SK-N-SH treated with all-trans-retinoic acid at 6 μM for 48 hours (cell line): ENCODE data around the gene RPRD1A.

ENCODE experiments used
- CREB5 ChIP-seq: fragments of 250-450 bp; sonication (Bioruptor Pico); IDR thresholded peaks from 2 replicates; pipeline ENCODE4 v1.5.1; 2020; ENCODE audit warnings: low read depth, mild to moderate bottlenecking, moderate library complexity
- CSDC2 ChIP-seq: fragments of 250-450 bp; sonication (Bioruptor Pico); IDR thresholded peaks from 2 replicates; pipeline ENCODE4 v1.5.0; 2020; ENCODE audit warnings: mild to moderate bottlenecking, moderate library complexity
- GLIS3 ChIP-seq: fragments of 250-450 bp; sonication (Bioruptor Pico); IDR thresholded peaks from 2 replicates; pipeline ENCODE4 v1.5.0; 2020; ENCODE audit warnings: mild to moderate bottlenecking, moderate library complexity
- ISL1 ChIP-seq: fragments of 250-450 bp; sonication (Bioruptor Pico); IDR thresholded peaks from 2 replicates; pipeline ENCODE4 v2.1.2; 2022; ENCODE audit warnings: mild to moderate bottlenecking, moderate library complexity
- PATZ1 ChIP-seq: fragments of 250-450 bp; sonication (Bioruptor Pico); IDR thresholded peaks from 2 replicates; pipeline ENCODE4 v1.8.0; 2020; ENCODE audit warnings: mild to moderate bottlenecking, moderate library complexity, borderline replicate concordance
- RARB ChIP-seq: fragments of 250-450 bp; sonication (Bioruptor Pico); IDR thresholded peaks from 2 replicates; pipeline ENCODE4 v1.8.0; 2021; ENCODE audit warnings: mild to moderate bottlenecking, moderate library complexity
- SNAI2 ChIP-seq: fragments of 250-450 bp; sonication (Bioruptor Pico); IDR thresholded peaks from 2 replicates; pipeline ENCODE4 v1.5.0; 2020; ENCODE audit warnings: mild to moderate bottlenecking, moderate library complexity
- TCF4 ChIP-seq: fragments of 250-450 bp; sonication (Bioruptor Pico); IDR thresholded peaks from 2 replicates; pipeline ENCODE4 v1.8.0; 2021; ENCODE audit warnings: mild to moderate bottlenecking, moderate library complexity, borderline replicate concordance
- TOX ChIP-seq: fragments of 250-450 bp; sonication (Bioruptor Pico); IDR thresholded peaks from 2 replicates; pipeline ENCODE4 v1.8.0; 2021; ENCODE audit warnings: mild to moderate bottlenecking, moderate library complexity, borderline replicate concordance
- TSHZ2 ChIP-seq: fragments of 250-450 bp; sonication (Bioruptor Pico); IDR thresholded peaks from 2 replicates; pipeline ENCODE4 v1.5.0; 2020; ENCODE audit warnings: mild to moderate bottlenecking, moderate library complexity
- ZNF565 ChIP-seq: fragments of 450-650 bp; formaldehyde crosslinking; conservative IDR thresholded peaks from 2 replicates; pipeline ENCODE4 v1.5.0; 2020; ENCODE audit warnings: low read depth, mild to moderate bottlenecking, moderate library complexity
- ZNF8 ChIP-seq: fragments of 450-650 bp; formaldehyde crosslinking; IDR thresholded peaks from 2 replicates; pipeline ENCODE4 v1.5.0; 2020; ENCODE audit warnings: mild to moderate bottlenecking, moderate library complexity

- TF ChIP-seq ISL1 (CRISPR knock-in tag): no peak
- TF ChIP-seq ZNF565 (CRISPR knock-in tag): no peak
- TF ChIP-seq CSDC2 (CRISPR knock-in tag): no peak
- TF ChIP-seq TCF4 (CRISPR knock-in tag): no peak
- TF ChIP-seq TOX (CRISPR knock-in tag): no peak
- TF ChIP-seq SNAI2 (CRISPR knock-in tag): no peak
- TF ChIP-seq CREB5: no peak
- no peak for TF ChIP-seq RARB (CRISPR knock-in tag)
- TF ChIP-seq PATZ1 (CRISPR knock-in tag): no peak
- TF ChIP-seq TSHZ2 (CRISPR knock-in tag): no peak
- no peak for TF ChIP-seq GLIS3 (CRISPR knock-in tag)
- TF ChIP-seq ZNF8 (CRISPR knock-in tag): no peak
Measured at GRCh38 chr18:36078751-36079529, 11.6 kb upstream of the RPRD1A start.
